Astrocyte (in vitro differentiated cells and primary cell): Measurements from ENCODE around the gene EVL. TPM values are rescaled to one million over a fixed set of nuclear protein-coding genes. Genes with fewer than 3 reads are reported as not detected.

Experiments used
- DNase-seq: peaks from one replicate; pipeline ENCODE4 v3.0.0-alpha.2; 2010; ENCODE audit warnings: low read depth
- FAIRE-seq: peaks from 2 replicates; lab custom pipeline; 2011; peaks lifted over from hg19 to GRCh38; lab: Jason Lieb, UNC
- H2AFZ ChIP-seq: 2 replicates; pipeline ENCODE4 v1.6.0; 2012; ENCODE audit warnings: low read depth, low read length, inconsistent platforms
- H3K27ac ChIP-seq: 2 replicates; pipeline ENCODE4 v1.5.1; 2011; ENCODE audit warnings: low read depth, low read length, inconsistent platforms
- H3K27me3 ChIP-seq: 2 replicates; pipeline ENCODE4 v1.6.0; 2011; ENCODE audit warnings: low read length, inconsistent platforms; ENCODE audit not compliant: insufficient read depth
- H3K36me3 ChIP-seq: 2 replicates; pipeline ENCODE4 v1.5.1; 2011; ENCODE audit warnings: low read length, inconsistent platforms; ENCODE audit not compliant: insufficient read depth
- H3K4me1 ChIP-seq: 2 replicates; pipeline ENCODE4 v1.5.1; 2011; ENCODE audit warnings: low read length, inconsistent platforms; ENCODE audit not compliant: insufficient read depth
- H3K4me2 ChIP-seq: 2 replicates; pipeline ENCODE4 v1.6.0; 2012; ENCODE audit warnings: low read length, inconsistent platforms
- H3K4me3 ChIP-seq: 2 replicates; pipeline ENCODE4 v1.5.1; 2011; ENCODE audit warnings: low read depth, mild to moderate bottlenecking, low read length, inconsistent platforms; ENCODE audit not compliant: insufficient read depth
- H3K79me2 ChIP-seq: 2 replicates; pipeline ENCODE4 v1.6.0; 2012; ENCODE audit warnings: mild to moderate bottlenecking, low read length, inconsistent platforms; ENCODE audit not compliant: insufficient read depth
- H3K9ac ChIP-seq: 2 replicates; pipeline ENCODE4 v1.6.0; 2012; ENCODE audit warnings: mild to moderate bottlenecking, low read length, inconsistent platforms
- H3K9me3 ChIP-seq: 2 replicates; pipeline ENCODE4 v1.5.1; 2012; ENCODE audit warnings: low read depth, mild to moderate bottlenecking, low read length, inconsistent platforms; ENCODE audit not compliant: insufficient read depth
- H4K20me1 ChIP-seq: 2 replicates; pipeline ENCODE4 v1.6.0; 2012; ENCODE audit warnings: low read length, inconsistent platforms; ENCODE audit not compliant: insufficient read depth
- H3K27ac Mint-ChIP-seq: one replicate; pipeline ENCODE4 v1.8.0; 2021; ENCODE audit warnings: mild to moderate bottlenecking, mixed read lengths; ENCODE audit not compliant: unreplicated experiment
- H3K27me3 Mint-ChIP-seq: one replicate; pipeline ENCODE4 v1.8.0; 2021; ENCODE audit warnings: low read depth, mixed read lengths; ENCODE audit not compliant: unreplicated experiment
- H3K36me3 Mint-ChIP-seq: one replicate; pipeline ENCODE4 v1.8.0; 2021; ENCODE audit warnings: low read depth, mixed read lengths; ENCODE audit not compliant: unreplicated experiment
- H3K4me1 Mint-ChIP-seq: one replicate; pipeline ENCODE4 v1.8.0; 2021; ENCODE audit warnings: low read depth, mixed read lengths; ENCODE audit not compliant: unreplicated experiment
- H3K4me3 Mint-ChIP-seq: one replicate; pipeline ENCODE4 v1.8.0; 2021; ENCODE audit warnings: mild to moderate bottlenecking, moderate library complexity, mixed read lengths; ENCODE audit not compliant: unreplicated experiment
- H3K9me3 Mint-ChIP-seq: one replicate; pipeline ENCODE4 v1.8.0; 2021; ENCODE audit warnings: mild to moderate bottlenecking, mixed read lengths; ENCODE audit not compliant: unreplicated experiment
- CTCF ChIP-seq: IDR thresholded peaks from 2 replicates; pipeline ENCODE4 v1.5.1; 2011; ENCODE audit warnings: low read depth, mild to moderate bottlenecking, inconsistent platforms, low read length, moderate library complexity; ENCODE audit not compliant: insufficient read depth
- EZH2 ChIP-seq: IDR thresholded peaks from 2 replicates; pipeline ENCODE4 v1.6.1; 2012; ENCODE audit warnings: mild to moderate bottlenecking, low read length, inconsistent platforms; ENCODE audit not compliant: insufficient read depth
- total RNA-seq: library from RNA; stranded (reverse); gene quantifications from 2 replicates; pipeline ENCODE4 v1.2.1, GENCODE V29; 2021

The EVL gene
- total RNA-seq, 1 donor from 2014 or later = 48.9 TPM

DNA sequence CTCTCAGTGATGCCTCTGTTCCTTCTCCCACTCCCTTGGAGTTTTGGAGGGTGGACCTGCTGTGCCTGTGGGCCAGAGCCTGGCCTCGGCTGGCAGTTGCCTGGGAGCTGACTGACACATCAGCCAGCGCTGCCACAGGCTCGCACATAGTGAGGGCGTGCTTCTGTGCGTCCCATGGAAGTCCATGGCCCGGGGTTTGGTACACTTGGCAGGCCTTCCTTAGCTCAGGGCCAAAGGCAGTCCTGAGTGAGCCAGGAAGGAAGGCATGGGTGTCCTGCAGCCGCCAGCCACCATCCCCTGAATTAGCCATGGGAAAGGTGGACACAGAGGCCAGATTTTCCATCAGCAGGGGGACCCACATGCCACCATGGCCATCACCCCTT is 95.3 kb downstream of the EVL start:
- no peak overlapping the region for H3K27ac Mint-ChIP-seq
- Histone ChIP-seq H3K9ac (no peak overlapping the region), H3K27me3 (peaks cover 25% of the 10 kb centered on the region), H4K20me1 (no peaks in the 10 kb centered on the region), H3K4me3 (no peak overlapping the region), H3K79me2 (no peaks in the 10 kb centered on the region), H3K4me1 (peaks cover 2% of the 10 kb centered on the region), H3K9me3 (peaks cover 5% of the 10 kb centered on the region), H3K27ac (no peak overlapping the region), H2AFZ (no peak overlapping the region), H3K36me3 (no peaks in the 10 kb centered on the region), H3K4me2 (no peak overlapping the region)
- TF ChIP-seq CTCF (no peak), EZH2 (no peak)
- H3K9me3 Mint-ChIP-seq = peaks cover 9% of the 10 kb centered on the region
- H3K4me3 Mint-ChIP-seq = no peak overlapping the region
- no peaks in the 10 kb centered on the region for H3K36me3 Mint-ChIP-seq
- no peaks in the 10 kb centered on the region for H3K4me1 Mint-ChIP-seq
- peaks cover 44% of the 10 kb centered on the region for H3K27me3 Mint-ChIP-seq
- DNase-seq (no peak), FAIRE-seq (no peak)

GRCh38 chr14:100165376-100165775 is 100.2 kb downstream of the EVL start:
- H3K4me1 ChIP-seq = no peaks in the 10 kb centered on the region
- H3K4me2 ChIP-seq = peak overlapping the region; percentile 30
- H4K20me1 ChIP-seq = no peaks in the 10 kb centered on the region
- peaks cover 5% of the 10 kb centered on the region for H3K9me3 Mint-ChIP-seq
- H3K36me3 Mint-ChIP-seq = no peaks in the 10 kb centered on the region
- no peaks in the 10 kb centered on the region for H3K36me3 ChIP-seq
- DNase-seq (no peak), FAIRE-seq (no peak)
- H3K27ac ChIP-seq = no peak overlapping the region
- H2AFZ ChIP-seq = peak overlapping the region; percentile 66
- H3K4me3 Mint-ChIP-seq = no peak overlapping the region
- peaks cover 15% of the 10 kb centered on the region for H3K27me3 ChIP-seq
- no peak overlapping the region for H3K27ac Mint-ChIP-seq
- H3K79me2 ChIP-seq = no peaks in the 10 kb centered on the region
- no peak overlapping the region for H3K9ac ChIP-seq
- H3K4me3 ChIP-seq = no peak overlapping the region
- peak; percentile 17 for TF ChIP-seq EZH2
- no peak for TF ChIP-seq CTCF
- peaks cover 31% of the 10 kb centered on the region for H3K27me3 Mint-ChIP-seq
- peaks cover under 1% of the 10 kb centered on the region for H3K9me3 ChIP-seq
- H3K4me1 Mint-ChIP-seq = no peaks in the 10 kb centered on the region

DNA sequence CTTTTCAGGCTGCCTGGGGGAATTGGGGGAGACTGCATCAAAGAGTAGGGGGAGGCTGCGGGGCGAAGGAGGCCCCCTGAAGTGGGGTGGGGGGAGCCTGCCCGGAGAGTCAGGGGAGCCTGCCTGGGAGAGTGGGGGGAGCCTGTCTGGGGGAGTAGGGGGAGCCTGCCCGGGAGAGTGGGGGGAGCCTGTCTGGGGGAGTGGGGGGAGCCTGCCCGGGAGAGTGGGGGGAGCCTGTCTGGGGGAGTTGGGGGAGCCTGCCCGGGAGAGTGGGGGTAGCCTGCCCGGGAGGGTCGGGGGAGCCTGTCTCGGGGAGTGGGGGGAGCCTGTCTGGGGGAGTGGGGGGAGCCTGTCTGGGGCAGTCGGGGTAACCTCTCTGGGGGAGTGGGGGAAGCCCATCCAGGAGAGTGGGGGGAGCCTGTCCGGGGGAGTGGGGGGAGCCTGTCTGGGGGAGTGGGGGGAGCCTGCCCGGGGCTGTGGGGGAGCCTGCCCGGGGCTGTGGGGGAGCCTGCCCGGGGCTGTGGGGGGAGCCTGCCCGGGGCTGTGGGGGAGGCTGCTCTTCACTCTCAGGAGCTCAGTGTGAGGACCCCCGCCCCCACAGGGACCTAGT is 100.7 kb downstream of the EVL start:
- H3K4me2 ChIP-seq = peak overlapping the region; percentile 30
- no peak for FAIRE-seq
- Mint-ChIP-seq H3K4me1 (no peaks in the 10 kb centered on the region), H3K36me3 (no peaks in the 10 kb centered on the region), H3K9me3 (peaks cover 5% of the 10 kb centered on the region), H3K4me3 (no peak overlapping the region), H3K27ac (no peak overlapping the region), H3K27me3 (peaks cover 30% of the 10 kb centered on the region)
- H3K9me3 ChIP-seq = no peaks in the 10 kb centered on the region
- H3K4me3 ChIP-seq = no peak overlapping the region
- TF ChIP-seq EZH2 (no peak), CTCF (no peak)
- H3K9ac ChIP-seq = no peak overlapping the region
- no peaks in the 10 kb centered on the region for H3K4me1 ChIP-seq
- H3K27ac ChIP-seq = no peak overlapping the region
- no peaks in the 10 kb centered on the region for H4K20me1 ChIP-seq
- no peaks in the 10 kb centered on the region for H3K79me2 ChIP-seq
- no peaks in the 10 kb centered on the region for H3K36me3 ChIP-seq
- no peak overlapping the region for H2AFZ ChIP-seq
- peaks cover 11% of the 10 kb centered on the region for H3K27me3 ChIP-seq
- DNase-seq = no peak
